Immature natural killer cell (primary cell): Measurements from ENCODE around the gene ATXN7L1. TPM values are rescaled to one million over a fixed set of nuclear protein-coding genes. Genes with fewer than 3 reads are reported as not detected.

Experiments used
- DNase-seq, 3 donors: peaks; one replicate each; pipeline ENCODE4 v3.0.0; 2022; ENCODE audit warnings: mixed read lengths in 1 of 3
- H3K27ac Mint-ChIP-seq, 6 donors: one replicate each; pipeline ENCODE4 v1.8.0; 2020; ENCODE audit warnings: mixed read lengths in 6 of 6, mild to moderate bottlenecking in 5 of 6, inconsistent platforms in 4 of 6, moderate library complexity in 3 of 6
- H3K27me3 Mint-ChIP-seq, 3 donors: one replicate each; pipeline ENCODE4 v1.8.0; 2020 to 2021; ENCODE audit warnings: low read depth in 3 of 3, mild to moderate bottlenecking in 3 of 3, mixed read lengths in 3 of 3, moderate library complexity in 3 of 3, inconsistent platforms in 1 of 3
- H3K36me3 Mint-ChIP-seq, 3 donors: one replicate each; pipeline ENCODE4 v1.8.0; 2020; ENCODE audit warnings: mixed read lengths in 3 of 3, inconsistent platforms in 2 of 3, mild to moderate bottlenecking in 2 of 3
- H3K4me1 Mint-ChIP-seq, 2 donors: one replicate each; pipeline ENCODE4 v1.8.0; 2020; ENCODE audit warnings: inconsistent platforms in 2 of 2, mild to moderate bottlenecking in 2 of 2, mixed read lengths in 2 of 2, moderate library complexity in 1 of 2
- H3K4me3 Mint-ChIP-seq, 5 donors: one replicate each; pipeline ENCODE4 v1.8.0; 2020; ENCODE audit warnings: mild to moderate bottlenecking in 5 of 5, mixed read lengths in 5 of 5, inconsistent platforms in 3 of 5, moderate library complexity in 3 of 5
- H3K9me3 Mint-ChIP-seq, 6 donors: one replicate each; pipeline ENCODE4 v1.8.0; 2020; ENCODE audit warnings: mild to moderate bottlenecking in 6 of 6, mixed read lengths in 6 of 6, inconsistent platforms in 4 of 6, moderate library complexity in 3 of 6
- polyA plus RNA-seq, 3 donors: library from polyadenylated mRNA; unstranded; fragments of 300-500 nt; fragmentation: Illumina TruSeq; gene quantifications; one replicate each; pipeline ENCODE4 v1.2.3, GENCODE V29; 2021

Gene ATXN7L1
- polyA plus RNA-seq, 3 donors from 2014 or later = 3.8 to 21.1 (median 11.9) TPM

DNA sequence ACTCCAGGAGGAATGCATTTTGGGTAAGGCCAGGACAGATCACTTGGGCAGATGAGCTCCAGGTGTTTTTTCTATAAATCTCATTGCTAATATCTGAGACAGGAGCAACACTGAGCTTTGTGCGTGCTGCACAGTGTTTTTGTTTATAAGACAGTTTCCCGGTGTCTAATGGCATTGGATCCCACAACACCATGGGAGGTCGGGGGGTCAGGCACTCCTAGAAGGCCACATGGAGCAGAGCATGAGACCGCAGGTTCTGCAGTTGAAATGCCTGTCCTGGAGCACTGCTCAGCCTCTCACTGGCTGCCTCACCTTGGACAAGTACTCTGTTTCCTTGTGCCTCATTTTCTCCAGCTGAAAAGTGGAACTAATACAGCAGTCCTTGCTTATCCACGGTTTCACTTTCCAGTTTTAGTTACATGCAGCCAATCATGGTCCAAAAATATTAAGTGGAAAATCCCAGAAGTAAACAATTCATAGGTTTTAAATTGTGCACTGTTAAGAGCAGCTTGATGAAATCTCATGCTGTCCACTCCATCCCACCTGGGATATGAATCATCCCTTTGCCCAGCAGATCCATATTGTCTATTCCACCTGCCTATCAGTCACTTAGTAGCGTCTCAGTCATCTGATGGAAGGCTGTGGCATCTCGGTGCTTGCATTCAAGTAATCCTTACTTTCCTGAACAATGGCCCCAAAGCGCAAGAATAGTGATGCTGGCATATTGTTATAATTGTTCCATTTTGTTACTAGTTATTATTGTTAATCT, 35.2 kb downstream of the ATXN7L1 start:
- peaks cover 10 to 29% (median 21%) of the 10 kb centered on the region in 3 donors for H3K36me3 Mint-ChIP-seq
- peaks cover 0 to 3% (median 0%) of the 10 kb centered on the region in 6 donors for H3K9me3 Mint-ChIP-seq
- H3K27ac Mint-ChIP-seq = no peak overlapping the region
- H3K4me1 Mint-ChIP-seq = peaks cover 54 to 63% of the 10 kb centered on the region in 2 donors
- no peak overlapping the region for H3K4me3 Mint-ChIP-seq
- DNase-seq = no peak
- no peaks in the 10 kb centered on the region for H3K27me3 Mint-ChIP-seq

DNA sequence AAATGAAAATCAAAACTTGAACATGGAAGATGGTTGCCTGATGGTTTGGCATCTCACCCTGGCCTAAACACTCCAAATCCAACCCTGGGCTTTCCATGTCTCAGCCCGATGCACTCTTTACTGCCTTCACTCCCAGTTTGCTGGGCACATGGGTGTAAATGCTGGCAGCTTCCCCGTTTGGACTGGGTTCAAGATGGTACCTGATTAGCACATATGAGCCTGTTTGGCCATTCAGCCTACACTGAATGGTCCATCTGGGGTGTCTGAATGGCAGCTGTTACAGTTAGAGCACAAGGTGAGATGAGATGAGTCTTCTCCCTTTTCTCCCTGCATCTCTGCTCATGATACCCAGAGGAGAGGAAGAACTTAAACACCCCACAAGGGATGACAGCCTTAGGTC, 37.1 kb downstream of the ATXN7L1 start:
- H3K27me3 Mint-ChIP-seq = peaks cover 0 to 3% (median 1%) of the 10 kb centered on the region in 3 donors
- H3K27ac Mint-ChIP-seq = peak overlapping the region in 3 of 6 donors; percentile 1 to 70 (median 38)
- no peak overlapping the region for H3K4me3 Mint-ChIP-seq
- DNase-seq = no peak
- peaks cover 0 to 3% (median 0%) of the 10 kb centered on the region in 6 donors for H3K9me3 Mint-ChIP-seq
- peaks cover 48 to 52% of the 10 kb centered on the region in 2 donors for H3K4me1 Mint-ChIP-seq
- peaks cover 5 to 20% (median 20%) of the 10 kb centered on the region in 3 donors for H3K36me3 Mint-ChIP-seq

DNA sequence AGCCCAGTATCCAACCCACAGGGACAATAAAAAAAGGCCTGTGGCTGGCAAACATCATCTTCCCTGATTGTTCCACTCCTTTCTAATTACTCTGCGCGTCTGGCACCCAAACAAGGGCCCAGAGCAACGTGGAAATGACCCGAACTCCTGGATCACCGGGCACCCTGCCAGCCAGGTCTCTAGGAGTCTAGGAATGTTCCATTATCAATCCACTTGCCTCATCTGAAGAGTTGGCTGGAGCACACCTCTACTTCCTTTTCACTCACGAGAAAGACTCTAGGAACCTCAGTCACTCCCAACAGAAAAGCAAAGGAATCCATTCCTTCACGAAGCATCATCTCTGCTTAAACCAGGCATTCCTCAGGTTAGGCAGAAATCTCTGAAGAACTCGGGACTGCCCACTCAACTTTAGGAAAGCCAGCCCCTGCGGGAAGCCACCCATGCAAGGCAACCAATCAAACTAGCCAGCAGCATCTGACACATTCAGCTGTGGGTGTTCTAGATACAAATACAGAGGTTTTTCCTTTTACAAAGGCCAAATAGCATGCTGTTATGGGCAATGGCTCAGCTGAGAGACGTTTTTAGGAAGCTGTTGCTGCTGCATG, 37.7 kb downstream of the ATXN7L1 start:
- H3K4me3 Mint-ChIP-seq = no peak overlapping the region
- no peak for DNase-seq
- H3K9me3 Mint-ChIP-seq = no peaks in the 10 kb centered on the region
- peaks cover 0 to 17% (median 15%) of the 10 kb centered on the region in 3 donors for H3K36me3 Mint-ChIP-seq
- peaks cover 0 to 3% (median 1%) of the 10 kb centered on the region in 3 donors for H3K27me3 Mint-ChIP-seq
- peaks cover 44 to 46% of the 10 kb centered on the region in 2 donors for H3K4me1 Mint-ChIP-seq
- H3K27ac Mint-ChIP-seq = peak overlapping the region in 2 of 6 donors; percentile 40 to 70

DNA sequence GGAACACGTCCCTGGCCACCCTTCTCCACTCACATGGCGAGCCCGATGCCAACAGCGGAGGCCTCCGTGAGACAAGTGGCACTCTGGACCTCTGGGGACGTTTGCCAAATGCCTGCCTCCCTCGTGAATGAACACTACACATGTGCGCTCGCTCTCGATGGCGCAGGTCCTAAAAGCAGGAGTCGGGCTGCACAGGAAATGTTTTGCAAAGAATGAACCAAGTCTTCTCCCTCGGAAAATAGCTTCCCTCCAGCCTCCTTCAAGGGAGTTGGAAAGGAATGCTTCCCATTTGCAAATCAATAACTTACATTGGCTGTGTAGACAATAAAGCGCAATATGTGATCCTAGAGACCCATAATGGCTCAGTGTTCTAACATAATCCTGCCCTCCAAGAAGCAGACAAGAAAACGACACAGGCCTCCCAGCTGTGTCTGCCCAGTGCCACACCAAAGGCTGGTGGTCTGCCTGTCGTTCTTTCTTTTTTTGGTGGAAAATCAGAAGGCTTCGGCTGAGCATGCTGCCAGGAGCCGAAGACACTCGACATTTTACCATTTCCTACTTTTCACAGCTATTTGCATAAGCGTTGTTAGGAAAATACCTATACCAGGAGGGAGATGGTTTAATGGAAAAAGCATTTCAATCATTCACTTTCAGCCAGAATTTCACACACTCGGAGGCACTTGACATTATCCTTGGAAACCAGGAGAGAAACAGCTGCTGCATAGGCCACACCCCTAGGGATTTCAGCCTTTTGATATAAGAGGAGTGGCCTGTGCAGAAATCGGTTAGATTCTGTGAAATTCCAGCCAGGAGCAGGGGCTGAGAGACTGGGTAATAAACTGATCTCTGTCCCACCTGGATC, 38.4 kb downstream of the ATXN7L1 start:
- H3K27me3 Mint-ChIP-seq = peaks cover 0 to 3% (median 2%) of the 10 kb centered on the region in 3 donors
- peaks cover 0 to 18% (median 17%) of the 10 kb centered on the region in 3 donors for H3K36me3 Mint-ChIP-seq
- peak overlapping the region in 2 of 6 donors; percentile 43 to 70 for H3K27ac Mint-ChIP-seq
- no peaks in the 10 kb centered on the region for H3K9me3 Mint-ChIP-seq
- no peak overlapping the region for H3K4me3 Mint-ChIP-seq
- no peak for DNase-seq
- H3K4me1 Mint-ChIP-seq = peaks cover 47 to 53% of the 10 kb centered on the region in 2 donors

DNA sequence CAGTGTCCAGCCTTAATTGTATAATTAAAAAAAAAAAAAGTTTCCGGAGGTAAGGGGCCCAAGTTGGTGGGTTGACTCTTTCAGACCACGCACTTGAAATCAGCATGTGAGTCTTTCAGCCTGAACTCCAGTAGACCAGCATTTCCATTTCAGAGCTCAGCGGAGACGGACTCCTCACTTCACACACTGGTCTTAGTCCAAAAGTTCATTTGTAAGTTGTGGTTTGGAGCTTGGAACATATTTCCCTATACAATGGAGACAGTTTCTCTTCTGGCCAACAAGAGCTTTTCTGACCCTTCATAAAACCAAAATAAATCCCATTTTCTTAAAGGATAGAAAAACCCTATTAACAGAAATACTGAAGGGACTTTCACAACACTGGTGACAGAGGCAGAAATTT, 41.0 kb downstream of the ATXN7L1 start:
- Mint-ChIP-seq H3K4me3 (no peak overlapping the region), H3K27ac (no peak overlapping the region), H3K36me3 (peaks cover 0 to 14% (median 12%) of the 10 kb centered on the region in 3 donors), H3K9me3 (no peaks in the 10 kb centered on the region), H3K27me3 (peaks cover 0 to 3% (median 3%) of the 10 kb centered on the region in 3 donors), H3K4me1 (peaks cover 58 to 62% of the 10 kb centered on the region in 2 donors)
- DNase-seq = no peak

DNA sequence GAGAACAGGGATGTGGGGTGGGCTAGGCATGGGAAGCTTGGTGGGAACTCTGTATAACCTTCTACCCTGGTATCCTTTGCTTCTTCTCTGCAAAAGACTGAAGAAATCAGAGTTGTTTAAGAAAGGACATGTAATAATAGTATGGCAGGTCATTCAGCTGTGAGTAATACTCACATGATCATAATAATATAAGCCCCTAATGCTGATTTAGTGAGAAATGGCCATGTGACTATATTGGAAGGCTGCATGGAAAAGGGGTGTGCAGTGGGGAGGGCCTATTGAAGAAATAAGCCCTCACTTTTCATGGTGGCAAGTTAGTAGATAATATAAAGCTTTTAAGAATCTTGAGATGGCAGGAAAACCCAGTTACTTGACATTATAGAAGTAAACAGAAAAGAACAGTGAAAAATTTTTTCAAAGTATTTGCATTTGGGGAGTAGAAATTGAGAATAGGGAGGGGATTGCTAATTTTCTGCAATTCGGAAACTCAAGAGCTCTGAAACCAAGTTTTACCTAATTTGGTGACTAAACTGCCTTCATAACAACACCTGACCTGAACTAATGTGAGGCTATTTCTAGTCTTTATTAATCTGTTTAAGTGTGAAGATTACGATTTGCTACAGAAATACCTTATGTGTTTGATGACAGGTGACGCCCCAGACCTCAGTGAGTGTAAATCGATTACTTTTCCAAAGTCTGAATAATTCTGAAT, 44.4 kb downstream of the ATXN7L1 start:
- H3K9me3 Mint-ChIP-seq = no peaks in the 10 kb centered on the region
- peaks cover 32 to 45% of the 10 kb centered on the region in 2 donors for H3K4me1 Mint-ChIP-seq
- DNase-seq = no peak
- H3K27ac Mint-ChIP-seq = peak overlapping the region in 2 of 6 donors; percentile 6 to 10
- peaks cover 0 to 3% (median 3%) of the 10 kb centered on the region in 3 donors for H3K27me3 Mint-ChIP-seq
- peaks cover 0 to 6% (median 3%) of the 10 kb centered on the region in 3 donors for H3K36me3 Mint-ChIP-seq
- no peak overlapping the region for H3K4me3 Mint-ChIP-seq

DNA sequence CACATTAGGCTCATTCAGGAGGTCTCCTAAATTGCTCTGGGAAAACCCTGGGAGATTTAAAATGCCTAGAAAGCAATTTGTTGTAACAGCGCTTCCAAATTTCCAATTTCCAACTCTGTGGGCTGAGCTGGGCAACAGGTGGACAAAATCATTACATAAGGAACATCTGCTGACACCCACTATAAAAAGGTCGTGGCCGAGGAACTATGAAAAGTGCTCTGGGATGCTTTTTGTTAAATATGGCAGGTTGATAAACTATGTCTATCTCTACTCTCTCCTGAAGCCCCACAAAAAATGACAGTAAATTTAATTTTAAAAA, 45.1 kb downstream of the ATXN7L1 start:
- DNase-seq = no peak
- Mint-ChIP-seq H3K9me3 (no peaks in the 10 kb centered on the region), H3K36me3 (peaks cover 0 to 11% (median 9%) of the 10 kb centered on the region in 3 donors), H3K4me1 (peaks cover 29 to 40% of the 10 kb centered on the region in 2 donors), H3K27ac (peak overlapping the region in 2 of 6 donors; percentile 27 to 43), H3K4me3 (no peak overlapping the region), H3K27me3 (peaks cover 0 to 3% (median 3%) of the 10 kb centered on the region in 3 donors)

DNA sequence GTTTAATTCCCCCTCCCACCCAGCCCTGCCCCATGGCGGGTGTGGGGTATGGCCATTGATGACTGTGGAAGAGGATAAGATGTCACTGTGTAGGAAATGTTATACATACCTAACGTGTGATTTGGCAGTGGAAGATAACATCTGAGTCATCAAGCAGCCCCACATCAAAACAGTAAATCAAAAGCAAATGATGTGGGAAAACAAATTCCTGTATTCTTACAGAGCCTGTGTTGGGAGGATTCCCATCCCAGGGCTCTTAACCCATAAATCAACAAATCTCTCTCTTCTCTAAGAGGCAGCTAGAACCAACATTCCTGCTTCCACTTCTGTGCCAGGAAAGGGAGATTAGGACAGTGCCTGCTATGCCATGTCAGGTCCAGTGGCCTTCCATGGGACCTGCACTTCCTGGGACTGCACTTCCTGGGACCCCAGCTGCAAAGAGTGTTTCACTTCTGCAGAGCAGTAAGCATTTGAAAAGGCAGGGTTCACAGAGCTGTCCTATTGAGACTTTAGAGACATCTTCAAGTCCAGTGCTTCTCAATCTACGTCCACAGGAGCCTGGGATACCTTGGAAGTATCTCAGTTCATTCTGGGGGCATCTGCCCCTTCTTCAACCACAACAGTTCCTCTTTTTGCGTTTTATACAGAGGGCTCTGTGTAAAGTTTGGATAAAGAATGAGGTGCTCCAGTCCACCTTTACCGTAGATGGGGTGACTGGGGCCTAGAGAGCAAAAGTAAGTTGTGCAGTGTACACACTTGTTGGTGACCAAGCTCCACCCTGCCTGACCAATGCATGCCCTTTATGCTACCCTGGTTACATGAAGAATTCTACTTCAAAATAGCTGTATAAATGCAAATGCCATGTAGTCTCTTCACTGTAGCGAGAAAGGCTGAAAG, 45.7 kb downstream of the ATXN7L1 start:
- H3K4me3 Mint-ChIP-seq = no peak overlapping the region
- peaks cover 0 to 5% (median 3%) of the 10 kb centered on the region in 3 donors for H3K27me3 Mint-ChIP-seq
- peaks cover 0 to 11% (median 9%) of the 10 kb centered on the region in 3 donors for H3K36me3 Mint-ChIP-seq

DNA sequence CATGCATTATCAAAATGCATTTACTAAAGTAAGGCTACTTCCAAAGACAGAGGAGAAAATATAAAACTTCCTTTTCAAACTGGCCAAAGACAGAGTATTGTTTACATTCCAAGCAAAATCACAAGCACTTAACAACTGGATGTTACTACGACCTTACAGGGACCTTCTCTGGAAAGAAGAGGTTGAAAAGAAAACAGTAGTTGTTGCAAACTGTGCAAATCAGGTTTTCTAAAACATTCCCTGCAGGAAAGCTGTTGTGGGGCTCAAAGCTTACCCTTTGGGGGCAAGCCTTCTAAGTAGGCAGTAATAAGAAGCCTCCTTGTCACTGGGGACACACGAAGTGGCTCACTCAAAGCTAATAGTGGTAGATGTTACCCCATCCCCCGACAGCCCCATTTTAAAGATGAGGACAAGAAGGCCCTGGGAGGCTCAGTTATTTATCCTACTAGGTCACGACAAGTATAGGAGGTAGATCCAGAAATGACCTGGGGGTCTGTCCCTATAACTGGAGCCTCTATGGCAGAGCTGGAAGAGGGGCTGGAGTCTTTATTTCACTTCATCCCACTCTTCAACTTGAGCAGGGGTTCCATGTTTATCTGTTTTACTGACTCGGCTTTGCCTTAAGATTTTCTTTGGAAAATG, 46.6 kb downstream of the ATXN7L1 start:
- no peak for DNase-seq
- H3K27ac Mint-ChIP-seq = no peak overlapping the region
- no peak overlapping the region for H3K4me3 Mint-ChIP-seq
- H3K27me3 Mint-ChIP-seq = peaks cover 0 to 5% (median 3%) of the 10 kb centered on the region in 3 donors
- H3K9me3 Mint-ChIP-seq = no peaks in the 10 kb centered on the region
- H3K36me3 Mint-ChIP-seq = peaks cover 5 to 13% (median 12%) of the 10 kb centered on the region in 3 donors
- peaks cover 31 to 36% of the 10 kb centered on the region in 2 donors for H3K4me1 Mint-ChIP-seq

More for the DNA sequence above, 45.7 kb downstream of the ATXN7L1 start:
- DNase-seq = no peak
- no peak overlapping the region for H3K27ac Mint-ChIP-seq
- no peaks in the 10 kb centered on the region for H3K9me3 Mint-ChIP-seq
- H3K4me1 Mint-ChIP-seq = peaks cover 27 to 36% of the 10 kb centered on the region in 2 donors

DNA sequence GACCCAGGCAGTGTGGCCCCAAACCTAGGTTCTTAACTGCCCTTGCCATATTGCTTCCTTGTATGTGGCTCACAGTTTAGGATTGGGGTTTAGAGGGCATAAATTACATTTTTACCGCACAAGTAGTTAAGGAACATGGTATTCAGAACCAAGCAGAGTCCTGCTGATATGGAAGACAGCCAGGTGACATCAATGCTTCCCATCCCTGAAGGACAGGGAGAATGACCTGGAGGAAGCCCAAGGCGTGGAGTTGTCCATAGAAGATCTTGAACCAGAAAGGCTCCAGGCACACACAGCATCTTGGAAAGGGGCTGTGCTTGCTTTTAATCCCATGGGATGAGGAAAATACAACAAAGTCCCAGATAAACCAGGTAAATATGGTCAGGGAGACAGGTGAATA, 48.3 kb downstream of the ATXN7L1 start:
- Mint-ChIP-seq H3K27me3 (peaks cover 0 to 5% (median 2%) of the 10 kb centered on the region in 3 donors), H3K36me3 (peaks cover 19 to 22% (median 22%) of the 10 kb centered on the region in 3 donors), H3K4me1 (peaks cover 34 to 44% of the 10 kb centered on the region in 2 donors), H3K27ac (no peak overlapping the region), H3K4me3 (no peak overlapping the region), H3K9me3 (peaks cover 0 to 5% (median 0%) of the 10 kb centered on the region in 6 donors)
- no peak for DNase-seq

DNA sequence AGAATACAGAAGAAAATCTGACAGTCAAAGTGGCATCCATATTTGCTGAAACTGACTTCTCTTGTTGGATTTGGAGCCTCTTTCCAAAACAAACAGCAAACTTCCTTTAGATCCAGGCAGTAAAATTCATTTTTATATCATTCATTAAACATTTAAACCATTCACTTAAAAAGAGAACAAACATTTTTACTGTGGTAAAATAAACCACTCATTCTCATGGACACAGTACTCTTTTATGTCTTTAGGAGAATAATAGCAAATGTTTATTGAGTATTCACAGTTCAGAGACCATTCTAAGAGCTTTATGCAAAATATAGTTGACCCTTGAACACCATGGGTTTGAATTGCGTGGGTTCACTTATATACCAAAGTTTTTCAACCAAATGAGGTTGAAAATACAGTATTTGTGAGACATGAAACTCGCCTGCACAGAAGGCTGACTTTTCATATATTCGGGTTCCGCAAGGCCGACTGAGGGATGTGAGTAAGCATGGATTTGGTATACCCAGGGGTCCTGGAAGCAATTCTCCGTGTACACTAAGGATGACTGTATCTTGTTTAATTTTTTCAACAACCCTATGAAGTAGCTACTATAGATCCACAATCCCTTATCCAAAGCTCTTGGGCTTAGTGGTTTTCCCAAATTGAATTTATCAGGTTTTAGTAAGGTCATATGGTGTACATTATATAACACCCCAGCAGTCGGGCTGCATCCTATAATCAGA, 49.1 kb downstream of the ATXN7L1 start:
- Mint-ChIP-seq H3K9me3 (peaks cover 0 to 5% (median 0%) of the 10 kb centered on the region in 6 donors), H3K27ac (no peak overlapping the region), H3K4me3 (no peak overlapping the region), H3K36me3 (peaks cover 20 to 24% (median 22%) of the 10 kb centered on the region in 3 donors), H3K4me1 (peaks cover 29 to 44% of the 10 kb centered on the region in 2 donors), H3K27me3 (peaks cover 0 to 6% (median 3%) of the 10 kb centered on the region in 3 donors)
- DNase-seq = no peak
